HEK293T (cell line): ENCODE measurements around the gene TOMM6.

Source experiments
- CTCF ChIA-PET: fragments of 350-600 bp; formaldehyde crosslinking; extraction: SDS; loops from one replicate; lab custom pipeline; 2021; ENCODE audit warnings: antibody characterized with exemption, inconsistent platforms; lab: Yijun Ruan, JAX
- POLR2A ChIA-PET: fragments of 350-600 bp; formaldehyde crosslinking; extraction: SDS; loops from one replicate; lab custom pipeline; 2020; ENCODE audit warnings: antibody characterized with exemption, inconsistent platforms; lab: Yijun Ruan, JAX
- DNase-seq: peaks from one replicate; pipeline ENCODE4 v3.0.0; 2012; ENCODE audit warnings: mixed read lengths; ENCODE audit errors: extremely low spot score
- ARNT ChIP-seq: fragments of 450-650 bp; IDR thresholded peaks from 2 replicates; pipeline ENCODE4 v1.6.1; 2017; ENCODE audit warnings: mild to moderate bottlenecking
- BHLHE40 ChIP-seq: fragments of 450-650 bp; IDR thresholded peaks from 2 replicates; pipeline ENCODE4 v1.6.1; 2016; ENCODE audit warnings: mild to moderate bottlenecking, moderate library complexity, borderline replicate concordance
- CTBP1 ChIP-seq: fragments of 450-650 bp; IDR thresholded peaks from 2 replicates; pipeline ENCODE4 v1.6.1; 2016; ENCODE audit warnings: borderline replicate concordance
- ELF4 ChIP-seq: fragments of 450-650 bp; IDR thresholded peaks from 2 replicates; pipeline ENCODE4 v1.6.1; 2017; ENCODE audit warnings: antibody characterized with exemption
- FOXA1 ChIP-seq: fragments of 450-650 bp; IDR thresholded peaks from 2 replicates; pipeline ENCODE4 v1.6.1; 2016; ENCODE audit warnings: mild to moderate bottlenecking
- FOXK2 ChIP-seq: fragments of 450-650 bp; IDR thresholded peaks from 2 replicates; pipeline ENCODE4 v1.6.1; 2016; ENCODE audit warnings: mild to moderate bottlenecking
- FOXM1 ChIP-seq: fragments of 450-650 bp; IDR thresholded peaks from 2 replicates; pipeline ENCODE4 v1.6.1; 2017; ENCODE audit warnings: mild to moderate bottlenecking, borderline replicate concordance
- HDGF ChIP-seq: fragments of 450-650 bp; IDR thresholded peaks from 2 replicates; pipeline ENCODE4 v1.6.1; 2017; ENCODE audit warnings: antibody characterized with exemption, borderline replicate concordance
- L3MBTL2 ChIP-seq: fragments of 450-650 bp; conservative IDR thresholded peaks from 2 replicates; pipeline ENCODE4 v1.6.1; 2016; ENCODE audit warnings: mild to moderate bottlenecking
- LEF1 ChIP-seq: fragments of 450-650 bp; IDR thresholded peaks from 2 replicates; pipeline ENCODE4 v1.6.1; 2017; ENCODE audit warnings: mild to moderate bottlenecking, borderline replicate concordance
- NFRKB ChIP-seq: fragments of 450-650 bp; IDR thresholded peaks from 2 replicates; pipeline ENCODE4 v1.6.1; 2016; ENCODE audit warnings: mild to moderate bottlenecking, moderate library complexity
- PKNOX1 ChIP-seq: fragments of 450-650 bp; IDR thresholded peaks from 2 replicates; pipeline ENCODE4 v1.6.1; 2016
- SP1 ChIP-seq: fragments of 450-650 bp; IDR thresholded peaks from 2 replicates; pipeline ENCODE4 v1.6.1; 2017
- SUZ12 ChIP-seq: fragments of 450-650 bp; IDR thresholded peaks from 2 replicates; pipeline ENCODE4 v1.6.1; 2016; ENCODE audit warnings: mild to moderate bottlenecking
- TARDBP ChIP-seq: fragments of 450-650 bp; IDR thresholded peaks from 2 replicates; pipeline ENCODE4 v1.6.1; 2016
- ZNF384 ChIP-seq: fragments of 450-650 bp; IDR thresholded peaks from 2 replicates; pipeline ENCODE4 v1.6.1; 2016

TOMM6 gene

GRCh38 chr6:41790045-41790444 is 2.6 kb downstream of the TOMM6 start:
- CTCF ChIA-PET = no interaction called here
- TF ChIP-seq FOXM1 (no peak), SUZ12 (no peak), LEF1 (no peak), FOXA1 (no peak)
- no peak for DNase-seq
- POLR2A ChIA-PET = no interaction called here

- DNase-seq = no peak
- ChIA-PET POLR2A (no interaction called here), CTCF (no interaction called here)
- TF ChIP-seq ELF4 (no peak), PKNOX1 (no peak), SP1 (no peak), BHLHE40 (no peak), FOXA1 (no peak), NFRKB (no peak), TARDBP (no peak), HDGF (no peak), CTBP1 (no peak)
Measured at GRCh38 chr6:41791305-41791704, 3.8 kb downstream of the TOMM6 start.

GRCh38 chr6:41791984-41792383 is 4.5 kb downstream of the TOMM6 start:
- TF ChIP-seq CTBP1 (no peak), TARDBP (no peak), NFRKB (no peak)
- ChIA-PET POLR2A (no interaction called here), CTCF (no interaction called here)

GRCh38 chr6:41796474-41796873 is 9.0 kb downstream of the TOMM6 start:
- no peak for TF ChIP-seq PKNOX1
- DNase-seq = no peak
- CTCF ChIA-PET = no interaction called here
- POLR2A ChIA-PET = interaction anchor here (0.7 kb wide), 1 partner anchor 9 kb away, joined by 4 read pairs; the partner anchor contains the start of gene TOMM6

More at GRCh38 chr6:41791984-41792383, 4.5 kb downstream of the TOMM6 start:
- DNase-seq = no peak

GRCh38 chr6:41798901-41799558 is 11.5 kb downstream of the TOMM6 start:
- no peak for DNase-seq
- ChIA-PET CTCF (no interaction called here), POLR2A (no interaction called here)
- no peak for TF ChIP-seq SP1
- no peak for TF ChIP-seq PKNOX1
- TF ChIP-seq L3MBTL2 = no peak
- no peak for TF ChIP-seq BHLHE40
- no peak for TF ChIP-seq ARNT
- TF ChIP-seq ELF4 = no peak
- TF ChIP-seq FOXK2 = no peak
- TF ChIP-seq ZNF384 = no peak
- no peak for TF ChIP-seq CTBP1
- no peak for TF ChIP-seq TARDBP
- TF ChIP-seq HDGF = no peak
- TF ChIP-seq LEF1 = no peak
- TF ChIP-seq NFRKB = no peak
- TF ChIP-seq FOXA1 = no peak
- no peak for TF ChIP-seq FOXM1
- TF ChIP-seq SUZ12 = no peak

GRCh38 chr6:41799559-41799911 is 12.0 kb downstream of the TOMM6 start:
- TF ChIP-seq FOXM1 = no peak
- DNase-seq = no peak
- CTCF ChIA-PET = no interaction called here
- POLR2A ChIA-PET = no interaction called here

- ChIA-PET CTCF (interaction anchor here (1.1 to 1.5 kb wide), 2 partner anchors 14 to 18 kb away, joined by 3 to 5 read pairs; partner anchors contain the start of gene TOMM6), POLR2A (interaction anchor here (1.0 kb wide), 1 partner anchor 249 kb away, joined by 3 read pairs; the partner anchor contains the start of gene TAF8)
- TF ChIP-seq TARDBP (no peak), FOXM1 (no peak), CTBP1 (no peak), FOXA1 (no peak), L3MBTL2 (no peak), ZNF384 (no peak), ELF4 (no peak), PKNOX1 (no peak), HDGF (no peak), SP1 (no peak), SUZ12 (no peak), BHLHE40 (no peak), ARNT (no peak), FOXK2 (no peak)
- no peak for DNase-seq
Measured at GRCh38 chr6:41801380-41801779, 13.9 kb downstream of the TOMM6 start.
